Measurements from ENCODE around the gene RFT1. TPM values are rescaled to one million over a fixed set of nuclear protein-coding genes. Genes with fewer than 3 reads are reported as not detected.

RFT1 gene
- total and polyA plus RNA-seq, 4 donors, result 10.8 to 23.1 (median 21.6) TPM

GRCh38 chr3:53074366-53074696 lies 55.9 kb downstream of the RFT1 start:
- DNase-seq (no peak), ATAC-seq (ENCODE audit: insufficient read depth, low FRiP score) (no peak)
- Histone ChIP-seq H3K36me3 (ENCODE audit: control insufficient read depth in 4 of 4, insufficient read depth in 4 of 4, low read length in 4 of 4) (peaks cover 0 to 2% (median 0%) of the 10 kb centered on the region in 4 donors), H3K4me3 (no peak overlapping the region), H3K27ac (ENCODE audit: low read depth in 1 of 2, low read length in 1 of 2) (no peak overlapping the region), H3K4me1 (ENCODE audit: control insufficient read depth in 5 of 5, insufficient read depth in 5 of 5, low read length in 5 of 5) (peaks cover 0 to 16% (median 0%) of the 10 kb centered on the region in 5 donors), H3K9ac (ENCODE audit: insufficient read depth in 1 of 2, low read length in 2 of 2) (no peak overlapping the region), H3K27me3 (ENCODE audit: control insufficient read depth in 3 of 3, insufficient read depth in 3 of 3, low read length in 2 of 3) (no peaks in the 10 kb centered on the region), H3K9me3 (ENCODE audit: control insufficient read depth in 4 of 4, insufficient read depth in 3 of 4, low read length in 3 of 4) (no peaks in the 10 kb centered on the region)
- 93 to 100% methylated on average over 1 of the region's 1 CpG for WGBS, 2 donors
- TF ChIP-seq CTCF (IDR thresholded peaks at IDR 0.05; ENCODE audit: control extremely low read depth, extremely low read depth), result no peak

- H3K4me1 ChIP-seq (ENCODE audit: control insufficient read depth in 5 of 5, insufficient read depth in 5 of 5, low read length in 5 of 5), result peaks cover 0 to 16% (median 0%) of the 10 kb centered on the region in 5 donors
- no peak for DNase-seq
- peaks cover 0 to 2% (median 0%) of the 10 kb centered on the region in 4 donors for H3K36me3 ChIP-seq (ENCODE audit: control insufficient read depth in 4 of 4, insufficient read depth in 4 of 4, low read length in 4 of 4)
- no peak overlapping the region for H3K27ac ChIP-seq (ENCODE audit: low read depth in 1 of 2, low read length in 1 of 2)
- no peak overlapping the region for H3K4me3 ChIP-seq
- WGBS, 2 donors, result 78 to 82% methylated on average over 17 of the region's 17 CpGs
- H3K27me3 ChIP-seq (ENCODE audit: control insufficient read depth in 3 of 3, insufficient read depth in 3 of 3, low read length in 2 of 3), result no peaks in the 10 kb centered on the region
- ATAC-seq (ENCODE audit: insufficient read depth, low FRiP score), result no peak
- TF ChIP-seq CTCF (IDR thresholded peaks at IDR 0.05; ENCODE audit: control extremely low read depth, extremely low read depth), result no peak
- no peak overlapping the region for H3K9ac ChIP-seq (ENCODE audit: insufficient read depth in 1 of 2, low read length in 2 of 2)
- H3K9me3 ChIP-seq (ENCODE audit: control insufficient read depth in 4 of 4, insufficient read depth in 3 of 4, low read length in 3 of 4), result no peaks in the 10 kb centered on the region
Observed at GRCh38 chr3:53073553-53074365, 56.5 kb downstream of the RFT1 start.

GRCh38 chr3:53072653-53073552 lies 57.3 kb downstream of the RFT1 start:
- H3K27me3 ChIP-seq (ENCODE audit: control insufficient read depth in 3 of 3, insufficient read depth in 3 of 3, low read length in 2 of 3), result no peaks in the 10 kb centered on the region
- peak overlapping the region; percentile 38 to 49 for H3K27ac ChIP-seq (ENCODE audit: low read depth in 1 of 2, low read length in 1 of 2)
- H3K4me3 ChIP-seq, result peak overlapping the region; percentile 43
- H3K4me1 ChIP-seq (ENCODE audit: control insufficient read depth in 5 of 5, insufficient read depth in 5 of 5, low read length in 5 of 5), result peaks cover 0 to 16% (median 0%) of the 10 kb centered on the region in 5 donors
- H3K9me3 ChIP-seq (ENCODE audit: control insufficient read depth in 4 of 4, insufficient read depth in 3 of 4, low read length in 3 of 4), result no peaks in the 10 kb centered on the region
- TF ChIP-seq CTCF (IDR thresholded peaks at IDR 0.05; ENCODE audit: control extremely low read depth, extremely low read depth), result peak; percentile 72
- peaks cover 0 to 2% (median 0%) of the 10 kb centered on the region in 4 donors for H3K36me3 ChIP-seq (ENCODE audit: control insufficient read depth in 4 of 4, insufficient read depth in 4 of 4, low read length in 4 of 4)
- peak; percentile 82 to 87 (median 86) for DNase-seq
- H3K9ac ChIP-seq (ENCODE audit: insufficient read depth in 1 of 2, low read length in 2 of 2), result peak overlapping the region in 1 of 2 donors; percentile 21
- ATAC-seq (ENCODE audit: insufficient read depth, low FRiP score), result peak; percentile 95
- WGBS, 2 donors, result 3 to 4% methylated on average over 32 of the region's 32 CpGs

Measured in lung (tissue), 12 donors.